ENCODE data around the gene POFUT2.
A peak's percentile ranks its signal among the peaks of the same experiment; 100 is the strongest.

POFUT2 gene

GRCh38 chr21:45246386-45247320, 41.0 kb downstream of the POFUT2 start:
- no peak for DNase-seq

- DNase-seq: no peak
Observed at GRCh38 chr21:45244799-45245340, 42.8 kb downstream of the POFUT2 start.

- DNase-seq: no peak
Observed at GRCh38 chr21:45243603-45244002, 44.1 kb downstream of the POFUT2 start.

- no peak for DNase-seq
Observed at GRCh38 chr21:45241357-45241756, 46.3 kb downstream of the POFUT2 start.

- no peak for DNase-seq
Observed at GRCh38 chr21:45237401-45237800, 50.3 kb downstream of the POFUT2 start.

- DNase-seq: no peak
Observed at GRCh38 chr21:45236481-45236880, 51.2 kb downstream of the POFUT2 start.

- DNase-seq: no peak
Observed at GRCh38 chr21:45235488-45235887, 52.2 kb downstream of the POFUT2 start.

- DNase-seq: no peak
Observed at GRCh38 chr21:45234965-45235364, 52.7 kb downstream of the POFUT2 start.

GRCh38 chr21:45234127-45234526, 53.6 kb downstream of the POFUT2 start:
- no peak for DNase-seq

- DNase-seq: no peak
Observed at GRCh38 chr21:45231705-45232104, 56.0 kb downstream of the POFUT2 start.

- DNase-seq: no peak
Observed at GRCh38 chr21:45228656-45229240, 58.9 kb downstream of the POFUT2 start.

GRCh38 chr21:45228171-45228641, 59.5 kb downstream of the POFUT2 start:
- DNase-seq: no peak

- no peak for DNase-seq
Observed at GRCh38 chr21:45227735-45228134, 60.0 kb downstream of the POFUT2 start.

- no peak for DNase-seq
Observed at GRCh38 chr21:45226540-45227326, 61.0 kb downstream of the POFUT2 start.

GRCh38 chr21:45225741-45226327, 61.9 kb downstream of the POFUT2 start:
- DNase-seq: peak; percentile 35

- DNase-seq: no peak
Observed at GRCh38 chr21:45225041-45225740, 62.5 kb downstream of the POFUT2 start.

- DNase-seq: no peak
Observed at GRCh38 chr21:45224189-45224938, 63.3 kb downstream of the POFUT2 start.

- no peak for DNase-seq
Observed at GRCh38 chr21:45223236-45224185, 64.2 kb downstream of the POFUT2 start.

GRCh38 chr21:45222001-45222400, 65.7 kb downstream of the POFUT2 start:
- no peak for DNase-seq

Measured in DMS79 treated with DMSO at 0.1 percent for 48 hours (cell line).